GM18951 (cell line): ENCODE results near the gene PLA2G5.
"Not testable (repeated sequence)": the region's sequence is repeated elsewhere in the genome, so short reads cannot be mapped to it uniquely, and the experiment has no call there.

Experiments used
- POLR2A ChIP-seq: IDR thresholded peaks from 4 replicates; pipeline ENCODE4 v1.6.1; 2011; ENCODE audit warnings: mild to moderate bottlenecking; ENCODE audit not compliant: insufficient read length, insufficient read depth; ENCODE audit errors: extremely low read depth
- in situ Hi-C: fragments of 300-500 bp; cut with MboI; formaldehyde crosslinking; loops from one replicate; pipeline ENCODE4 v1.12.0; 2022; ENCODE audit warnings: low sequenced_read_pairs, mixed read lengths, inconsistent platforms; ENCODE audit not compliant: unreplicated experiment

PLA2G5 gene

DNA sequence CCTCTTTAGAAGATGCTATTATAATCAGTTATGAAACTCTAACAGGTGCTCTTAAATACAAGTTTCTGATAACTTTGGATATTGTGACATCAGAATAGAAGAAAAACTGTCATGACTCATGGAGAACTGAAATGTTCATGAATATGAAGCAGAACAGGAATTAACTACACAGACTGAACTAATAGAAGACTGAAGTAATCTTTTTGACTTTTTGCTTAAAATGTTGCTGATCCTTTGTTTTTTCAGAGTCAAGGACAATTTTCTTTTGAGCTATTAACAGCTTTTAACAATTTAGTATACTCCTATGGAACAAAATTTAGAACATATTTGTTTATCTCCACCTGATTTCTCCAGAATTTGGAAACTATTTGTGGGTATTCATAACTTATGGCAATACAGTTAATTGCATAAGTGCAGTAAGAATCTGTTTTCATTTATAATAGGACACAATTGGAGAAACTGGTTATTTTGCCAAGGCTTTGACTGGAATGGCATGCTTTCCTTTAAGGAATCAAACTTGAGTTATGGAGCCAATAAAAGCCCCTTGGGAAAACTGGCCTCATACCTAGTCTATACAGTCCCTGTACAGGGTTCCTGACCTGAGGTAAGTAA is 18.7 kb upstream of the PLA2G5 start:
- no peak for TF ChIP-seq POLR2A
- in situ Hi-C loops, result no loop called here

DNA sequence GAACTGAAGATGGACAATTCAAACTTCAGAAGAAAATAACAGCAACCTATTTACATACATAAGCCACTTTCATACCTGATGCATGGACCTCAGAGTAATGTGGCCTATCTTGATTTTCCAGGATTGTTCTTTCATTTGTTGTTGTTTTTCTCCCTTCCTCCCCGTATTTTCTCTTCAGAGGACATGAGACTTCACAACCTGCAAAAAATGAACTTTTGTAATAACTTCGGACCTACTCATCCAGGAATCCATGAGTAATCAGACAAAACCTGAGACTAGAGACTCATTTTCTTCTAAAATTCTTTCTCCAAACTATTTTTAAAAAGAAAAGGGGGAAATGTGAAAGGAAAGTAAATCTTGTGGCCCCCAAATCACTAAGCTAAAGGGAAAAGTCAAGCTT is 17.6 kb upstream of the PLA2G5 start:
- in situ Hi-C loops, result no loop called here
- no peak for TF ChIP-seq POLR2A

DNA sequence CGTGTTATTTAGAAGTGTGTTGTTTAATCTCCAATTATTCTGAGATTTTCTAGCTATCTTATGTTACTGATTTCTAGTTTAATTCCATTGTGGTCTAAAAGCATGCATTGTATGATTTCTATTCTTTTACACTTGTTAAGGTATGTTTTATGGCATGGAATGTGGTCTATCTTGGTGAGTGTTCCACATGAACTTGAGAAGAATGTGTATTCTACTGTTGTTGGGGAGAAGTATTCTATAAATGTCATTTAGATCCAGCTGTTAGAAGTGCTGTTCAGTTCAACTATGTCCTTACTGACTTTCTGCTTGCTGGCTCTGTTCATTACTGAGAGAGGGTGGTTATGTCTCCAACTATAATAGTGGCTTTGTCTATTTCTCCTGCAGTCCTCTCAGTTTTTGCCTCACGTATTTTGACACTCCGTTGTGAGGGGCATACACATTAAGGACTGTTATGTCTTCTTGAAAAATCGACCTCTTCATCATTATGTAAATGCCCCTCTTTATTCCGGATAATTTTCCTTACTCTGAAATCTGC is 12.0 kb upstream of the PLA2G5 start:
- in situ Hi-C loops, result no loop called here
- no peak for TF ChIP-seq POLR2A

DNA sequence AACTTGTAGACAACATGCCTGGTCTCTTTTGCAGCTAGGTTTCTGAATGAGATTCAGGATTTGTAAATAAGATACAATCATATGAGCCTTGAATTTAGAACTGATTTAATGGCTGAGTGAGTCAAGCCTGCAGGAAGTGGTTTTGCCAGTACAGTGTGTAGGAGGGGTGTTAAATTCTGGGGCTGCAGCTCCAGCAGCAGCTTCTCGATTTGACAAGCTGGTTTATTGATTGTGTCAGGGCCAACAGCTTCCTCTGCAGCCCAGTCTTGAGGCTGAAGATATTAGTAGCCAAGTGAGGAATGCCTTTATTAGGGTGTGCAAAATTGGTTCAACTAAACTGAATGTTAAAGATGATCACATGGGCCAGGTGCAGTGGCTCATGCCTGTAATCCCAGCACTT is 11.5 kb upstream of the PLA2G5 start:
- TF ChIP-seq POLR2A, result no peak
- in situ Hi-C loops, result no loop called here

DNA sequence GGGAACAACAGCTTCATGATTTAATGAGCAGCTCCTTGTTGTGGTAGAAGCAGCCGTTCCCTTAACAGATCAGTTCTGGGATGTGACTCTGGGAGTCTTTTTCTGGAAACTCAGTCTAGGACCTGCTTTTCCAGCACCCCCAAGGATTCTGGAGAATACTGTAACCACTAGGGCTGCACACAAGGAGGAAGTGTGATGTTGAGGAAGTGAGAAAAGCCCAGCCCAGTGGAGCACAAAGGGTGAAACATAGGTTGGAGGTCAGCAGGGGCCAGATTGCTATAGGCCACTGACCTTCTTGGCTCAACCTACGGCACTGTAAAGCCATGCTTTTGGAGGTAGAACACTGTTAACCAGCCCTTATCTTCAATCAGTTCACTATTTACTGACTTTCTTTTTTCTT is 10.1 kb upstream of the PLA2G5 start:
- in situ Hi-C loops, result no loop called here
- no peak for TF ChIP-seq POLR2A

DNA sequence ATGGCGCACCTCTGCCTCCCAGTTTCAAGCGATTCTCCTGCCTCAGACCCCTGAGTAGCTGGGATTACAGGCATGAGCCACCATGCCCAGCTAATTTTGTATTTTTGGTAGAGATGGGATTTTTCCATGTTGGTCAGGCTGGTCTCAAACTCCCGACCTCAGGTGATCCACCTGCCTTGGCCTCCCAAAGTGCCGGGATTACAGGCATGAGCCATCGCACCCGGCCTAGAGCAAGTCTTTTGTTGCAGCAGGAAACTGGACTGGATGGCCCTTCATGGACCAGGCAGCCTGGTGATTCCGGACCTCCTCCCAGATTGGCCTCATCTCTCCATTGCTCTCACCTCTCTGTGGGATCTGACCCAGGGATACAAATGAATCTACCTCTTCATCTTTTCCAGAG is 9.2 kb upstream of the PLA2G5 start:
- in situ Hi-C loops, result not testable (repeated sequence)

DNA sequence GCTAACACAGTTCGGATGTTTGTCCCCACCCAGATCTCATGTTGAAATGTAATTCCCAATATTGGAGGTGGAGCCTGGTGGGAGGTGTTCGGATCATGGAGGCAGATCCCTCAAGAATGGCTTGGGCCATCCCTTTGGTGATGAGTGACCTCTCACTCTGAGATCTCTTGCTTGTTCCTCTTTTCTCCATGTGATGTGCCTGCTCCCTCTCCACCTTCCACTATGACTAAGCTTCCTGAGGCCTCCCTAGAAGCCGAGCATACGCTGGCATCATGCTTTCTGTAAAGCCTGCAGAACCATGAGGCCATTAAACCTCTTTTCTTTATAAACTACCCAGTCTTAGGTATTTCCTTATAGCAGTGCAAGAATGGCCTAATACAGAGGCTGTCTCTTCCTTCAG is 8.1 kb upstream of the PLA2G5 start:
- TF ChIP-seq POLR2A, result no peak
- in situ Hi-C loops, result no loop called here

DNA sequence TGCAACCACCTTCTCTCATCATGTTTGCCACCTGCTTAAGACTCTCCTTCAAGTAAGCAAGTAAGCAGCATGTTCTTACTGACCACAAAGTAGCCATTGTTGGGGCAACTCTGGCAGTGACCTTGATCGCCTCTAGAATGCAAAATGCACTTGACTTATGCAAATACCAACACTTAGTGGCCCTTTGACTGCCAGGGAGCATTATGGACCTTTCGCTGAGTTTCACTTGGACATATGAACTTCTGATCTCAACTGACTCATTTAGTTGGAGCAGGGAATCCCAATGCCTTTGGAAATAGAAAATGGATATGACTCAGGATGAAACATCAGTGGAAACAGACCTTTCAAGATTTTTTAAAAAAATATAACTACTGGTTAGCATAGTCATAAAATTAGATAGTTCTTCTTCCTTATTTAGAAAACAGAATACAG is 6.1 kb upstream of the PLA2G5 start:
- in situ Hi-C loops, result no loop called here
- TF ChIP-seq POLR2A, result no peak

DNA sequence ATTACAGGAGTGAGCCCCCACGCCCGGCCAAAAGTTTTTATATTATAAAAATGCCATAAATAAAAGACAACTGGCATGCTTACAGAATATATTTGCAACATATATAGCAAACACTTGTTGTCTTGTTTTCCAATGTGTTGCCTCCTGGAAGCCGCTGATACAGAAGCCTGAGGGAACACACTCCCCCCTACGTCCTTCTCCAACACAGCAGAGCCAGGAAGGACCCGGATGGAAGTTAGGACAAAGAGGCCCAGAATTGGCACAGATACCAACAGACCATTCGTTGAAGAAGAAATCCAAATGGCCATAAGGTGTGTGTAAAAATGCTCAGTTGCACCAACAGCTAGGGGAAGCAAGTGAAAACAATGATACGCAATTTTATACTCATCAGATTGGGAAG is 1.3 kb upstream of the PLA2G5 start:
- no peak for TF ChIP-seq POLR2A
- in situ Hi-C loops, result no loop called here

DNA sequence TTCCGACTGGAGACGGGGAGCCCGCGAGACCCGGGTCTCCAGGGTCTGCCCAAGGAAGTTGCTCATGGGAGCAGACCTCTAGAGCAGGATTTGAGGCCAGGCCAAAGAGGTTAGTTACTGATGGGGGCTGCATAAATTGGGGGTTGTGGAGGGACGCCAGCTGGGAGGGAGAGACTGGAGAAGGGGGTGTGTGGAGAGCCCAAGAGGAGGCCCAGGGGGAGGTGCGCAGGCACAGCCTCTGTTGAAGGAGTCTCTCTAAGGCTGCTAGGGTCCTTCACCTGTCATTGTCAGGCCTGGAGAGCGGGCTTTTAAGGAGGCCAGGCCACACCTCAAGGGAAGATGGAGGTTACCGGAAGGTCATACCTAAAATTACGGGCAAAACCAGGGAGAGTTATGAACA is 363 bp downstream of the PLA2G5 start:
- TF ChIP-seq POLR2A, result no peak

DNA sequence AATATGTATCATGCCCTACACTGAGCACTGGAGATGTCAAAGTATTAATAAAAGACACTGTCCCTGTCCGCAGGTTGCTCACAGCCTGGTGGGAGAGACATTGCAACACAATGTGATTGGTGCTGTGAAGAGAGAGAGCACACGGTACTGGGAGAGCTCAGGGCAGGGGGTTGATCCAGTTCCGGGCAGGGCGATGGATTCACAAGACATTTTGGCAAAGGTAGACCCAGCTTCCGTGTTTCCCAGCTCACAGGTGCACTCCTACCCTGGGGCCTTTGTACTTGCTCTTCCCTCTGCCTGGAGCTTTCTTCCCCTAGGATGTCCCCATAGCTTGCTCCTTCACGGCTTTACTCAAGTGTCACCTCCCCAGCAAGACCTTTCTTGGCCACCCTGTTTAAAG is 1.4 kb downstream of the PLA2G5 start:
- in situ Hi-C loops, result no loop called here
- TF ChIP-seq POLR2A, result no peak

More for the DNA sequence above, 363 bp downstream of the PLA2G5 start:
- in situ Hi-C loops, result no loop called here

DNA sequence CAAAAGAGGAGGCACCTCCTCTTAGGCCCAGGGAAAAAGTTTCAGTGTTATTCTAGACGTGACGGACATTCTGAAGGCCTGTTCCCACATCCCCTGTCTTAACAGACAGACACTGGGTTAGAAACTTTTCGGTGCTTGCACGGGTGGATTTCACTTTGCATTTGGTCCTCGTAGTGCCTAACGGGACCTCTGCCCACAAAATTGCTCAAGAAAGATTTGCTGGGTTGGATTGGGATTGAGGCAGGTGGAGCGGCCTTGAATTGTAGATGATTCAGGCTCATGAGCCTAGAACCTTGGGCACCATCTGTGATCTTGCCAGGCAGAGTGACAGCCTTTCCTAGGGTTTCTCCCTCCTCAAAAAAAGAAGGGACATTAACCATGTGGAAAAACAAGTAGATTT is 2.8 kb downstream of the PLA2G5 start:
- no peak for TF ChIP-seq POLR2A

DNA sequence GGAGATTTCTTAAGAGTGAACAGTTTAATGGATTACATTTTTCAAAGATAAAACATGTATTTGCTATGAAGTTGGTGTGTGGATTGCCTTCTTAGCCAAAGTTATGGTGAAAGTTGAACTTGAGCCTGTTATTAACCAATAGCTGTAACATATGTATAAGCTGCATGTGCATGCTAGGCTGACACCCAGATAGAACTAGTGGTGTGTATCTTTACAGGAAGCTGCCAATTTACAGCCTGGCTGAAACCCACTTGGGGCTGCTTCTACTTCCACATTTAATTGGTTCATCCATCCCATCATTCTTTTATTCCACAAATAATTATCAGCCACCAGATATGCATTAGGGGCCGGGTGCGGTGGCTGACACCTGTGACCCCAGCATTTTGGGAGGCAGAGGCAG is 3.3 kb downstream of the PLA2G5 start:
- in situ Hi-C loops, result no loop called here
- TF ChIP-seq POLR2A, result no peak

More for the DNA sequence above, 2.8 kb downstream of the PLA2G5 start:
- in situ Hi-C loops, result no loop called here

DNA sequence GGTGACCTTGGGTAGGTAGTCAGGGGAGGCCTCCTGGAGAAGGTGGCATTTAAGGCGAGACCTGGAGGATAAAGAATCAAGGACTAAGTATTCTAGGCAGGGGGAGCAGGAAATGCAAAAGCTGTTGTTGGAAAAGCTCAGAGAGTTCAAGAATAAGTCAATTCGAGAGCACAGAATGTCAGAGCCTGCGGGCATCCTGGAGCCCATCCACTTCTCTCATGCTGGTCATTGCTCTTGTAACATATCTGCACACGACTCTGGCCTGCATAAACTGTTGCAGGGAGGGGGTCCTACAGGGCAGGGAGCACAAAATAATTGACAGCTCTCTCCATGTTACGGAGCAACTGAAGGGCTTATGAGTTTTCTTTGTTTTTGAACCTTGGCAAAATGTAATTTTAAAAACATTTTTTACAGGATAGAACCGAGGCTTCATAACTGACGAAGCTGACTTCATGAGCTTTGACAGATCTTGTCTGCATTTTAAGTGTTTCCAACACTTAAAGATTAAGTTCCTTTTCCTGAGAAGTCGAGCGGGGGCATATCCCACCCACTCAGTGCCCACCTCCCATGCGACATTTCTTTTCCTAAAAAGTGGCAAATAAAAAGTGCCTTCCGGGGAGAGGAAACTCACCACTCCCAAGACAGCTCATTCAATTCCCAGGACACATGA is 4.2 kb downstream of the PLA2G5 start:
- in situ Hi-C loops, result no loop called here
- TF ChIP-seq POLR2A, result no peak
